GM23248 (cell line): ENCODE measurements around the gene SDR9C7. TPM values are rescaled to one million over a fixed set of nuclear protein-coding genes. Genes with fewer than 3 reads are reported as not detected.

Experiments used
- DNase-seq: peaks from one replicate; pipeline ENCODE4 v3.0.0-alpha.2; 2015
- H2AFZ ChIP-seq: fragments of 200-600 bp; sonication (generic); 2 replicates; pipeline ENCODE4 v1.6.1; 2016; ENCODE audit warnings: antibody characterized with exemption
- H3F3A ChIP-seq: fragments of 200-600 bp; sonication (generic); 2 replicates; pipeline ENCODE4 v1.6.1; 2016; ENCODE audit warnings: mild to moderate bottlenecking, antibody characterized with exemption, mixed run types; ENCODE audit not compliant: insufficient read depth
- H3K27ac ChIP-seq: fragments of 200-600 bp; sonication (generic); 2 replicates; pipeline ENCODE4 v1.5.1; 2016; ENCODE audit warnings: mild to moderate bottlenecking
- H3K27me3 ChIP-seq: fragments of 200-600 bp; sonication (generic); replicated peaks from 2 replicates; pipeline ENCODE4 v1.6.1; 2016; ENCODE audit warnings: mild to moderate bottlenecking; ENCODE audit not compliant: insufficient read depth
- H3K36me3 ChIP-seq: fragments of 200-600 bp; sonication (generic); 2 replicates; pipeline ENCODE4 v1.6.1; 2016; ENCODE audit warnings: low read depth, mild to moderate bottlenecking
- H3K4me1 ChIP-seq: fragments of 200-600 bp; sonication (generic); 2 replicates; pipeline ENCODE4 v1.6.1; 2016; ENCODE audit warnings: mild to moderate bottlenecking; ENCODE audit not compliant: insufficient read depth
- H3K4me2 ChIP-seq: fragments of 200-600 bp; sonication (generic); one replicate; pipeline ENCODE4 v1.6.1; 2016; ENCODE audit warnings: mild to moderate bottlenecking; ENCODE audit not compliant: unreplicated experiment
- H3K4me3 ChIP-seq: fragments of 200-600 bp; sonication (generic); 2 replicates; pipeline ENCODE4 v1.5.1; 2016; ENCODE audit warnings: mild to moderate bottlenecking
- H3K79me2 ChIP-seq: fragments of 200-600 bp; sonication (generic); 2 replicates; pipeline ENCODE4 v1.6.1; 2016; ENCODE audit warnings: mild to moderate bottlenecking; ENCODE audit not compliant: insufficient read depth
- H3K9ac ChIP-seq: fragments of 200-600 bp; sonication (generic); 2 replicates; pipeline ENCODE4 v1.6.1; 2016; ENCODE audit warnings: mild to moderate bottlenecking
- H3K9me2 ChIP-seq: fragments of 200-600 bp; sonication (generic); 2 replicates; pipeline ENCODE4 v1.6.1; 2016; ENCODE audit warnings: mixed run types, mild to moderate bottlenecking, moderate library complexity; ENCODE audit not compliant: insufficient read depth
- H3K9me3 ChIP-seq: fragments of 200-600 bp; sonication (generic); one replicate; pipeline ENCODE4 v1.6.1; 2017; ENCODE audit warnings: low read depth
- H4K20me1 ChIP-seq: fragments of 200-600 bp; sonication (generic); 2 replicates; pipeline ENCODE4 v1.6.0; 2016; ENCODE audit not compliant: insufficient read depth
- EZH2 ChIP-seq: fragments of 200-600 bp; sonication (generic); IDR thresholded peaks from 2 replicates; pipeline ENCODE4 v1.6.1; 2018; ENCODE audit warnings: antibody characterized with exemption, mild to moderate bottlenecking; ENCODE audit not compliant: insufficient read depth, poor library complexity, severe bottlenecking
- EZH2phosphoT487 ChIP-seq: fragments of 200-600 bp; sonication (generic); IDR thresholded peaks from 2 replicates; pipeline ENCODE4 v1.6.1; 2018; ENCODE audit warnings: antibody characterized with exemption, moderate library complexity, mild to moderate bottlenecking, low read depth; ENCODE audit not compliant: insufficient read depth
- WGBS, 2 experiments: methylation state at CpG; one replicate each; pipeline ENCODE4 v1.1.6; 2015 to 2017; ENCODE audit warnings: low lambda C conversion rate in 2 of 2, low coverage in 1 of 2; ENCODE audit errors: missing lambda C conversion rate in 2 of 2; 5-methylcytosine and 5-hydroxymethylcytosine counted together
- in situ Hi-C: fragments of 300-500 bp; cut with MboI; formaldehyde crosslinking; loops from 2 replicates; pipeline ENCODE4 v1.15.0; 2020
- polyA plus RNA-seq: library from polyadenylated mRNA; unstranded; fragments of >200 nt; fragmentation: Nextera tagmentation; extraction: Ambion mirVana; gene quantifications from 2 replicates; pipeline ENCODE4 v1.2.1, GENCODE V29; 2016
- total RNA-seq: library from RNA; depleted of rRNA; stranded (reverse); fragments of >200 nt; shearing (Covaris generic); gene quantifications from 2 replicates; pipeline ENCODE4 v1.2.3, GENCODE V29; 2014; rRNA removed

Gene SDR9C7
- total and polyA plus RNA-seq, 2 experiments from 2014 or later: not detected

GRCh38 chr12:56874821-56875220 lies 59.4 kb downstream of the SDR9C7 start:
- in situ Hi-C loops: no loop called here
- TF ChIP-seq EZH2phosphoT487 (no peak), EZH2 (no peak)

GRCh38 chr12:56873382-56873781 lies 60.8 kb downstream of the SDR9C7 start:
- H3K9me2 ChIP-seq: no peaks in the 10 kb centered on the region
- no peaks in the 10 kb centered on the region for H3K4me1 ChIP-seq

More at GRCh38 chr12:56874821-56875220, 59.4 kb downstream of the SDR9C7 start:
- Histone ChIP-seq H3K9me2 (no peaks in the 10 kb centered on the region), H3K9me3 (no peaks in the 10 kb centered on the region), H3F3A (no peaks in the 10 kb centered on the region), H4K20me1 (no peaks in the 10 kb centered on the region), H3K27ac (no peak overlapping the region), H3K4me3 (no peak overlapping the region), H3K9ac (no peak overlapping the region), H3K36me3 (no peaks in the 10 kb centered on the region), H3K4me2 (no peak overlapping the region), H3K4me1 (no peaks in the 10 kb centered on the region), H3K27me3 (peaks cover 12% of the 10 kb centered on the region; the same call in 1 of the 2 replicates), H3K79me2 (no peaks in the 10 kb centered on the region), H2AFZ (no peak overlapping the region)
- 53 to 60% methylated on average over 1 of the region's 1 CpG for WGBS, 2 experiments
- no peak for DNase-seq

More at GRCh38 chr12:56873382-56873781, 60.8 kb downstream of the SDR9C7 start:
- Histone ChIP-seq H2AFZ (no peak overlapping the region), H3K4me2 (no peak overlapping the region), H3K9me3 (no peaks in the 10 kb centered on the region), H3K79me2 (no peaks in the 10 kb centered on the region), H3K9ac (no peak overlapping the region), H3F3A (no peaks in the 10 kb centered on the region), H3K36me3 (no peaks in the 10 kb centered on the region), H3K4me3 (no peak overlapping the region), H3K27me3 (peaks cover 12% of the 10 kb centered on the region; the same call in 1 of the 2 replicates), H3K27ac (no peak overlapping the region), H4K20me1 (no peaks in the 10 kb centered on the region)
- DNase-seq: no peak
- in situ Hi-C loops: no loop called here
- TF ChIP-seq EZH2 (no peak), EZH2phosphoT487 (no peak)
- 0 to 3% methylated on average over 1 of the region's 1 CpG for WGBS, 2 experiments

Other genes starting within 250 kb of the SDR9C7 start
- 79.9 and 89.2 TPM in 2 replicates for gene PTGES3, start 246.1 kb downstream of the SDR9C7 start, total RNA-seq
- 237 and 245 TPM in 2 replicates for gene PTGES3, start 246.1 kb downstream of the SDR9C7 start, polyA plus RNA-seq
- 624 and 672 TPM in 2 replicates for gene NACA, start 209.1 kb downstream of the SDR9C7 start, total RNA-seq
- gene NACA, start 209.1 kb downstream of the SDR9C7 start, polyA plus RNA-seq: 759 and 762 TPM in 2 replicates
- gene PRIM1, start 182.1 kb downstream of the SDR9C7 start, total RNA-seq: 6.1 and 7.6 TPM in 2 replicates
- gene PRIM1, start 182.1 kb downstream of the SDR9C7 start, polyA plus RNA-seq: 5.3 and 8.7 TPM in 2 replicates
- 0.22 and 4.3 TPM in 2 replicates for gene HSD17B6, start 171.1 kb downstream of the SDR9C7 start, total RNA-seq
- 0.51 and 0.94 TPM in 2 replicates for gene HSD17B6, start 171.1 kb downstream of the SDR9C7 start, polyA plus RNA-seq
- gene RDH16, start 23.2 kb upstream of the SDR9C7 start, total RNA-seq: not detected in 2 replicates
- not detected in 2 replicates for gene RDH16, start 23.2 kb upstream of the SDR9C7 start, polyA plus RNA-seq
- 2.9 and 3.9 TPM in 2 replicates for gene ZBTB39, start 72.1 kb upstream of the SDR9C7 start, total RNA-seq
- 1.5 TPM in 2 replicates for gene ZBTB39, start 72.1 kb upstream of the SDR9C7 start, polyA plus RNA-seq
- gene TAC3, start 82.1 kb upstream of the SDR9C7 start, total RNA-seq: not detected in 2 replicates
- gene TAC3, start 82.1 kb upstream of the SDR9C7 start, polyA plus RNA-seq: not detected in 2 replicates
- not detected in 2 replicates for gene MYO1A, start 115.7 kb upstream of the SDR9C7 start, total RNA-seq
- gene MYO1A, start 115.7 kb upstream of the SDR9C7 start, polyA plus RNA-seq: not detected in 2 replicates
- gene NEMP1, start 144.4 kb upstream of the SDR9C7 start, total RNA-seq: 6.4 and 7.6 TPM in 2 replicates
- gene NEMP1, start 144.4 kb upstream of the SDR9C7 start, polyA plus RNA-seq: 5.9 and 6.6 TPM in 2 replicates
- 88.7 and 107 TPM in 2 replicates for gene NAB2, start 154.7 kb upstream of the SDR9C7 start, total RNA-seq
- 21.6 and 22.8 TPM in 2 replicates for gene NAB2, start 154.7 kb upstream of the SDR9C7 start, polyA plus RNA-seq
- gene STAT6, start 177.0 kb upstream of the SDR9C7 start, total RNA-seq: 95.1 and 103 TPM in 2 replicates
- gene STAT6, start 177.0 kb upstream of the SDR9C7 start, polyA plus RNA-seq: 67.4 and 70.7 TPM in 2 replicates
- gene LRP1, start 194.1 kb upstream of the SDR9C7 start, total RNA-seq: 257 and 296 TPM in 2 replicates
- gene LRP1, start 194.1 kb upstream of the SDR9C7 start, polyA plus RNA-seq: 161 and 166 TPM in 2 replicates
- gene LRP1-AS, start 213.2 kb upstream of the SDR9C7 start, total RNA-seq: not detected in 2 replicates
- gene LRP1-AS, start 213.2 kb upstream of the SDR9C7 start, polyA plus RNA-seq: 0.60 TPM in 1 of 2 replicates, not detected in the other